GM23248 (cell line): ENCODE data around the gene TRAPPC2L. TPM values are rescaled to one million over a fixed set of nuclear protein-coding genes. Genes with fewer than 3 reads are reported as not detected.

Experiments
- DNase-seq: peaks from one replicate; pipeline ENCODE4 v3.0.0-alpha.2; 2015
- H2AFZ ChIP-seq: fragments of 200-600 bp; sonication (generic); 2 replicates; pipeline ENCODE4 v1.6.1; 2016; ENCODE audit warnings: antibody characterized with exemption
- H3F3A ChIP-seq: fragments of 200-600 bp; sonication (generic); 2 replicates; pipeline ENCODE4 v1.6.1; 2016; ENCODE audit warnings: mild to moderate bottlenecking, antibody characterized with exemption, mixed run types; ENCODE audit not compliant: insufficient read depth
- H3K27ac ChIP-seq: fragments of 200-600 bp; sonication (generic); 2 replicates; pipeline ENCODE4 v1.5.1; 2016; ENCODE audit warnings: mild to moderate bottlenecking
- H3K27me3 ChIP-seq: fragments of 200-600 bp; sonication (generic); replicated peaks from 2 replicates; pipeline ENCODE4 v1.6.1; 2016; ENCODE audit warnings: mild to moderate bottlenecking; ENCODE audit not compliant: insufficient read depth
- H3K36me3 ChIP-seq: fragments of 200-600 bp; sonication (generic); 2 replicates; pipeline ENCODE4 v1.6.1; 2016; ENCODE audit warnings: low read depth, mild to moderate bottlenecking
- H3K4me1 ChIP-seq: fragments of 200-600 bp; sonication (generic); 2 replicates; pipeline ENCODE4 v1.6.1; 2016; ENCODE audit warnings: mild to moderate bottlenecking; ENCODE audit not compliant: insufficient read depth
- H3K4me2 ChIP-seq: fragments of 200-600 bp; sonication (generic); one replicate; pipeline ENCODE4 v1.6.1; 2016; ENCODE audit warnings: mild to moderate bottlenecking; ENCODE audit not compliant: unreplicated experiment
- H3K4me3 ChIP-seq: fragments of 200-600 bp; sonication (generic); 2 replicates; pipeline ENCODE4 v1.5.1; 2016; ENCODE audit warnings: mild to moderate bottlenecking
- H3K79me2 ChIP-seq: fragments of 200-600 bp; sonication (generic); 2 replicates; pipeline ENCODE4 v1.6.1; 2016; ENCODE audit warnings: mild to moderate bottlenecking; ENCODE audit not compliant: insufficient read depth
- H3K9ac ChIP-seq: fragments of 200-600 bp; sonication (generic); 2 replicates; pipeline ENCODE4 v1.6.1; 2016; ENCODE audit warnings: mild to moderate bottlenecking
- H3K9me2 ChIP-seq: fragments of 200-600 bp; sonication (generic); 2 replicates; pipeline ENCODE4 v1.6.1; 2016; ENCODE audit warnings: mixed run types, mild to moderate bottlenecking, moderate library complexity; ENCODE audit not compliant: insufficient read depth
- H3K9me3 ChIP-seq: fragments of 200-600 bp; sonication (generic); one replicate; pipeline ENCODE4 v1.6.1; 2017; ENCODE audit warnings: low read depth
- H4K20me1 ChIP-seq: fragments of 200-600 bp; sonication (generic); 2 replicates; pipeline ENCODE4 v1.6.0; 2016; ENCODE audit not compliant: insufficient read depth
- EZH2 ChIP-seq: fragments of 200-600 bp; sonication (generic); IDR thresholded peaks from 2 replicates; pipeline ENCODE4 v1.6.1; 2018; ENCODE audit warnings: antibody characterized with exemption, mild to moderate bottlenecking; ENCODE audit not compliant: insufficient read depth, poor library complexity, severe bottlenecking
- EZH2phosphoT487 ChIP-seq: fragments of 200-600 bp; sonication (generic); IDR thresholded peaks from 2 replicates; pipeline ENCODE4 v1.6.1; 2018; ENCODE audit warnings: antibody characterized with exemption, moderate library complexity, mild to moderate bottlenecking, low read depth; ENCODE audit not compliant: insufficient read depth
- WGBS, 2 experiments: methylation state at CpG; one replicate each; pipeline ENCODE4 v1.1.6; 2015 to 2017; ENCODE audit warnings: low lambda C conversion rate in 2 of 2, low coverage in 1 of 2; ENCODE audit errors: missing lambda C conversion rate in 2 of 2; 5-methylcytosine and 5-hydroxymethylcytosine counted together
- in situ Hi-C: fragments of 300-500 bp; cut with MboI; formaldehyde crosslinking; loops from 2 replicates; pipeline ENCODE4 v1.15.0; 2020
- polyA plus RNA-seq: library from polyadenylated mRNA; unstranded; fragments of >200 nt; fragmentation: Nextera tagmentation; extraction: Ambion mirVana; gene quantifications from 2 replicates; pipeline ENCODE4 v1.2.1, GENCODE V29; 2016
- total RNA-seq: library from RNA; depleted of rRNA; stranded (reverse); fragments of >200 nt; shearing (Covaris generic); gene quantifications from 2 replicates; pipeline ENCODE4 v1.2.3, GENCODE V29; 2014; rRNA removed

The TRAPPC2L gene
- total and polyA plus RNA-seq, 2 experiments from 2014 or later: 18.7 to 83.2 TPM

- Histone ChIP-seq H3K36me3 (no peaks in the 10 kb centered on the region), H3K9me2 (no peaks in the 10 kb centered on the region), H2AFZ (no peak overlapping the region), H3K4me3 (no peak overlapping the region), H4K20me1 (no peaks in the 10 kb centered on the region), H3K27ac (no peak overlapping the region), H3K9me3 (no peaks in the 10 kb centered on the region), H3K27me3 (no peaks in the 10 kb centered on the region), H3K79me2 (no peaks in the 10 kb centered on the region), H3K9ac (no peak overlapping the region), H3F3A (no peaks in the 10 kb centered on the region), H3K4me2 (no peak overlapping the region), H3K4me1 (0 out of 2 replicates have a peak, but pooled peaks cover 2% of the 10 kb centered on the region)
- DNase-seq: no peak
- no peak for TF ChIP-seq EZH2
- TF ChIP-seq EZH2phosphoT487: no peak
- WGBS, 2 experiments: 65 to 73% methylated on average over 21 to 25 of the region's 26 CpGs
- in situ Hi-C loops: no loop called here
Measured at GRCh38 chr16:88910284-88911135, 53.6 kb downstream of the TRAPPC2L start.

DNA sequence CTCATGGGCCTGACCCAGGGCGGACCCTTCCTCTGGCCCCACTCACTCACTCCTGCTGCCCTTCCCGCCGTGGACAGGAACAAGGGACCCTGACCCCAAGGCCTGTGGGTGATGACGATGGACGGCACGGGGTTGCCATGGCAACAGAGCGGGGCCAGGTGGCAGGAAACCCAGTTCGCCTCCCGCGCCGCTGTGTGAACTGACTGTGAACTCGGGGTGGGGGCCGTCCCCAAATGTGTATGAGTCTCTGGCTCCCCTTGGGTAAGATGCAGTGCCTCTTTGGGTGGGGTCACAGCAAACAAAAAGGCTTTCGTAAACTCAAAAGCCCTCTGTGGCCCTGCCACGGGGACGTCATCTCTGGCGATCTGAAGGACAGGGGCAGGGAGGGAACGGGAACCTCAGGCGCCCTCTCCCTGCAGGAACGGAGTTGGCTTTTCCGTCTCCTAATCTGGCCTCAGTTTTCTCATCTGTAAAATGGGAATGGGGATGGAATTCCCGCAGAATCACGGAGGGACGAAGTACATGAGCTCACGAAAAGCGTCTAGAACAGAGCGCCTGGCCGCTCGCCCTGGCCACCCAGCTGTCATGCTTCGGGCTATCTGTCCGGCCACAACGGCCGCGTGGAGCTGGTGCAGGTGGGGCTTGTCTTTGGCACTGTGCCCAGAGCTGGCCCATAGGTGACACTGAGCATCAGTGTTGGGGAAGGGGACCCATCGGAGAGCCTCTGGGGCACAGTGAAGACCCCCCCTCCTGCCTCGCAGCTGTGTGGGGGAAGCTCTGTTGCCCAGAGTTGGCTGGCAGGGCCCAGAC, 54.4 kb downstream of the TRAPPC2L start:
- H3K79me2 ChIP-seq: no peaks in the 10 kb centered on the region
- in situ Hi-C loops: no loop called here
- DNase-seq: no peak
- H3K9ac ChIP-seq: no peak overlapping the region
- TF ChIP-seq EZH2phosphoT487: no peak
- TF ChIP-seq EZH2: no peak
- H3K27ac ChIP-seq: no peak overlapping the region
- no peak overlapping the region for H3K4me3 ChIP-seq
- WGBS, 2 experiments: 87 to 88% methylated on average over 34 to 36 of the region's 36 CpGs
- no peaks in the 10 kb centered on the region for H3F3A ChIP-seq
- H3K9me3 ChIP-seq: no peaks in the 10 kb centered on the region
- no peaks in the 10 kb centered on the region for H3K36me3 ChIP-seq
- H2AFZ ChIP-seq: no peak overlapping the region
- no peaks in the 10 kb centered on the region for H3K9me2 ChIP-seq
- no peaks in the 10 kb centered on the region for H4K20me1 ChIP-seq
- no peak overlapping the region for H3K4me2 ChIP-seq
- H3K27me3 ChIP-seq: no peaks in the 10 kb centered on the region
- H3K4me1 ChIP-seq: 0 out of 2 replicates have a peak, but pooled peaks cover 2% of the 10 kb centered on the region

- H3K4me2 ChIP-seq: no peak overlapping the region
- H3K36me3 ChIP-seq: no peaks in the 10 kb centered on the region
- H4K20me1 ChIP-seq: no peaks in the 10 kb centered on the region
- no peaks in the 10 kb centered on the region for H3K27me3 ChIP-seq
- H3K9ac ChIP-seq: no peak overlapping the region
- WGBS, 2 experiments: 82 to 91% methylated on average over 13 to 16 of the region's 16 CpGs
- H3K79me2 ChIP-seq: no peaks in the 10 kb centered on the region
- H2AFZ ChIP-seq: no peak overlapping the region
- H3K9me3 ChIP-seq: no peaks in the 10 kb centered on the region
- in situ Hi-C loops: no loop called here
- H3K27ac ChIP-seq: no peak overlapping the region
- no peak for TF ChIP-seq EZH2phosphoT487
- TF ChIP-seq EZH2: no peak
- no peaks in the 10 kb centered on the region for H3F3A ChIP-seq
- no peak overlapping the region for H3K4me3 ChIP-seq
- DNase-seq: no peak
- no peaks in the 10 kb centered on the region for H3K9me2 ChIP-seq
- H3K4me1 ChIP-seq: 0 out of 2 replicates have a peak, but pooled peaks cover 2% of the 10 kb centered on the region
Measured at GRCh38 chr16:88911946-88912310, 55.0 kb downstream of the TRAPPC2L start.

Other genes starting within 250 kb of the TRAPPC2L start
- not detected in 2 replicates for gene IL17C, start 218.6 kb upstream of the TRAPPC2L start, total RNA-seq
- gene IL17C, start 218.6 kb upstream of the TRAPPC2L start, polyA plus RNA-seq: not detected in 2 replicates
- 332 and 338 TPM in 2 replicates for gene CYBA, start 206.1 kb upstream of the TRAPPC2L start, total RNA-seq
- 270 and 283 TPM in 2 replicates for gene CYBA, start 206.1 kb upstream of the TRAPPC2L start, polyA plus RNA-seq
- gene MVD, start 194.0 kb upstream of the TRAPPC2L start, total RNA-seq: 25.0 and 29.1 TPM in 2 replicates
- gene MVD, start 194.0 kb upstream of the TRAPPC2L start, polyA plus RNA-seq: 27.4 and 28.6 TPM in 2 replicates
- not detected in 2 replicates for gene SNAI3, start 170.6 kb upstream of the TRAPPC2L start, total RNA-seq
- 0.35 and 0.71 TPM in 2 replicates for gene SNAI3, start 170.6 kb upstream of the TRAPPC2L start, polyA plus RNA-seq
- 13.7 and 14.6 TPM in 2 replicates for gene RNF166, start 150.7 kb upstream of the TRAPPC2L start, total RNA-seq
- 8.2 and 8.9 TPM in 2 replicates for gene RNF166, start 150.7 kb upstream of the TRAPPC2L start, polyA plus RNA-seq
- 20.4 and 22.3 TPM in 2 replicates for gene CTU2, start 150.6 kb upstream of the TRAPPC2L start, total RNA-seq
- gene CTU2, start 150.6 kb upstream of the TRAPPC2L start, polyA plus RNA-seq: 16.1 and 17.1 TPM in 2 replicates
- 223 and 294 TPM in 2 replicates for gene PIEZO1, start 71.9 kb upstream of the TRAPPC2L start, total RNA-seq
- 89.7 and 95.3 TPM in 2 replicates for gene PIEZO1, start 71.9 kb upstream of the TRAPPC2L start, polyA plus RNA-seq
- gene CDT1, start 53.3 kb upstream of the TRAPPC2L start, total RNA-seq: 11.3 and 14.2 TPM in 2 replicates
- 5.4 and 5.9 TPM in 2 replicates for gene CDT1, start 53.3 kb upstream of the TRAPPC2L start, polyA plus RNA-seq
- gene APRT, start 45.2 kb upstream of the TRAPPC2L start, total RNA-seq: 105 and 150 TPM in 2 replicates
- gene APRT, start 45.2 kb upstream of the TRAPPC2L start, polyA plus RNA-seq: 224 and 226 TPM in 2 replicates
- 21.5 and 24.0 TPM in 2 replicates for gene GALNS, start 180 bp upstream of the TRAPPC2L start, total RNA-seq
- gene GALNS, start 180 bp upstream of the TRAPPC2L start, polyA plus RNA-seq: 38.8 and 39.0 TPM in 2 replicates
- not detected in 2 replicates for gene PABPN1L, start 9.5 kb downstream of the TRAPPC2L start, total RNA-seq
- not detected in 2 replicates for gene PABPN1L, start 9.5 kb downstream of the TRAPPC2L start, polyA plus RNA-seq
- gene CBFA2T3, start 120.1 kb downstream of the TRAPPC2L start, total RNA-seq: not detected in 2 replicates
- 0.08 TPM in 1 of 2 replicates, not detected in the other for gene CBFA2T3, start 120.1 kb downstream of the TRAPPC2L start, polyA plus RNA-seq
- gene ACSF3, start 236.7 kb downstream of the TRAPPC2L start, total RNA-seq: 17.1 and 26.7 TPM in 2 replicates
- gene ACSF3, start 236.7 kb downstream of the TRAPPC2L start, polyA plus RNA-seq: 15.2 and 15.9 TPM in 2 replicates